ENCODE measurements around the gene MYO3A.

- no peak for TF ChIP-seq CTCF (optimal IDR thresholded peaks at IDR 0.05 in 1 of 3, IDR thresholded peaks at IDR 0.05 in 1 of 3, conservative IDR thresholded peaks at IDR 0.05 in 1 of 3; ENCODE audit: extremely low read depth in 1 of 3, insufficient read depth in 2 of 3, low read length in 3 of 3)
- TF ChIP-seq EZH2 (IDR thresholded peaks at IDR 0.05; ENCODE audit: low read length), result no peak
These were observed 156.0 kb downstream of the MYO3A start for GRCh38 chr10:26090026-26090425.
